CMK (cell line): Measurements from ENCODE around the gene KCNA3.
"Not testable (repeated sequence)": the region's sequence is repeated elsewhere in the genome, so short reads cannot be mapped to it uniquely, and the experiment has no call there.

Experiments
- DNase-seq: peaks from one replicate; pipeline ENCODE4 v3.0.0-alpha.2; 2010; ENCODE audit warnings: low read depth

Gene KCNA3

DNA sequence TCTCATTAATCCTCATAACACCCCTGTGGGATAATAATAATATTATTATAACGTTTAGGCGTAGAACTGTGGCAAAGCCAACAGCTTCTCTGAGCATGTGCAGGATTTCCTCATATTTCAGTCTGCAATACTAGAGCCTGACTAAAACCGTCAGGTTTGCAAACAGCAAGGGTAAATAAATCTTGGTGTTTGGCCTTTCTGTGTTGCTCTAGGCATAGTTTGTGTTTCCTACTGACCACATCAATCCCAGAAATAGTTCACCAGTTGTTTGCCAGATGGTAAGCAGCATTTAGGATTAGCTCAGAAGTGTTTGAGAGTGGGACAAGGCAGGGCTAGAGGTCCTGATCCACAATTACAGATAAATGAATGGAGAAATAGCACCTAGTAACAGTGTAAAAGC, 2.8 kb upstream of the KCNA3 start:
- DNase-seq = no peak

DNA sequence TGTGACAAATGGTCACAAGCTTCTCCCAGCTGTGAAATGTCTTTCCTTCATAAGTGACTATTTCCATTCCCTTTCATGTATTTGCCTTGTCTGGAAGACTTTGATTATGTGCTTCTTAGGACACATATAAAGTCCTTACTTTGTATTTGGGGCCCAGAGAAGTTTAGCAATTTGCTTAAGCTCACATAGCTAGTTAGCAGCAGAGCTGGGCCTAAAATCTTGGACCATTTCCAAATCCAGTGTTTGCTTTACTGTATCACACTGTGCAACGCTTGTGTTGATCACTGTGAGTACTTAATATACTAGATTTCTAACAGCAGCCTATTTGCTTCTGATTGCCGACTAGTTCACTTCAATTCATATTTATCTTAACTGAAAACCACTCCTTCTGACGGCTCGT, 2.2 kb upstream of the KCNA3 start:
- no peak for DNase-seq

DNA sequence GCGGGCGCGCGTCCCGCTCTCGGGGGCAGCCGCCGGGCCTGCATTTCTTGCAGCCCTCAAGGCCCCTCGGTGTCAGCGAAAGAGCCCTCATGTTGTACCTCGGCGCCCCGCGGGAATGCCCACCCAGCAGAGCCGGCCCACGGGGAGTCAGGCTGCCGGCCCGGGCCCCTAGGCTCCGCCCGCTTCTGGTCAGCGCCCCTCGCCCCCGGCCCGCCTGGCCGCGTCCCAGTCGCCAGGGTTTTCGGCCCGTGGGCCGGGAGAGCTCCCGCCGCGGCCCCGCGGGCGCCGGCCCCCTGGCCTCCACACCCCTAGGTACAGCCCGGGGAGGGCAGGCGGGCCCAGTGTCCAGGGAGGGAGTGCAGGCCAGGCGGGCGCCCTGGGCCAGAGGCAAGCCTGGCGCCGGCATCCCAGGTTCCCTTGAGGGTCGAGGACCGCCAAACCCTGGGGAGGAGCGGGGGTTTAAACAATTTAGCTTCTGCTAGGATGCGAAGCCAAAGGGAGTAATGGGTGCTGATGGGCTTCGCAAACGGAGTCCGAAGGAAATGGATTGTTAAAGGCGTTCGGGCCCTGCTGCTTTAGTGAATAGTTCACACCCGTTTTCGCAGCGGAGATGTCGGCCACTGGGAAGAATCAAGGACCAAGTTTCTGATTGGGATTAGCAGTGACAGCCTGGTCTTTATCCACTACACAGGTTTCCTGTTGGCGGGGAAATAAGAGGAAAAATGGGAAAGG, 486 bp upstream of the KCNA3 start:
- DNase-seq = no peak

DNA sequence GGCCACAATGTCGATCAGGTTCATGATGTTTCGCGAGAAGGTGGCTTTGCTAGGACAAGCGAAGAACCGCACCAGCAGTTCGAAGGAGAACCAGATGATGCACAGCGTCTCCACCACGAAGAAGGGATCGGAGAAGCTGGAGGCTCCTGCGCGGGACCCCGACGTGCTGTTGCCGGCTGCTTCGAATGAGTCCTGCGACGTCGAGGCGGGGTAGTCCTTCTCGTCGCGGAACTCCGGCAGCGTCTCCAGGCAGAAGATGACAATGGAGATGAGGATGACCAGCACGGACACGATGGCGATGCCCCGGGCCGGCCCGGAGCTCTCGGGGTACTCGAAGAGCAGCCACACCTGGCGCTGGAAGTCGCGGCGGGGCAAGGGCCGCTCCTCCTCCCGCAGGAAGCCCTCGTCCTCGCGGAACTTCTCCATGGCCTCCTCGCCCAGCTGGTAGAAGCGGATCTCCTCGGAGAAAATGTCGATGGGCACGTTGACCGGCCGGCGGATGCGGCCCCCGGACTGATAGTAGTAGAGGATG, 869 bp downstream of the KCNA3 start:
- no peak for DNase-seq

DNA sequence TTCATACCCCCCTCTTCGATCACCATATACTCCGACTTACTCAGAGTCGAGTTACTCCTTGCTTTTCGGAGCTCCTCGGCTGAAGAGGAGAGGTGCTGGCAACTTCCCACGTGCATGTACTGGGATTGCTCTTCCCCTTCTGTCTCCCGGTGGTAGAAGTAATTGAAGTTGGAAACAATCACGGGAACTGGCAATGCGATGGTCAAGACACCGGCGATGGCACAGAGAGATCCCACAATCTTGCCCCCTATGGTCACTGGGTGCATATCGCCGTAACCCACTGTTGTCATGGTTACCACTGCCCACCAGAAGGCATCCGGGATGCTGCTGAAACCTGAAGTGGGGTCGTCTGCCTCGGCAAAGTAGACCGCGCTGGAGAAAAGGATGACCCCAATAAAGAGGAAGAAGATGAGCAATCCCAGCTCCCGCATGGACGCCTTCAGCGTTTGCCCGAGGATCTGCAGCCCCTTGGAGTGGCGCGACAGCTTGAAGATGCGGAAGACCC, 1.5 kb downstream of the KCNA3 start:
- DNase-seq = no peak

DNA sequence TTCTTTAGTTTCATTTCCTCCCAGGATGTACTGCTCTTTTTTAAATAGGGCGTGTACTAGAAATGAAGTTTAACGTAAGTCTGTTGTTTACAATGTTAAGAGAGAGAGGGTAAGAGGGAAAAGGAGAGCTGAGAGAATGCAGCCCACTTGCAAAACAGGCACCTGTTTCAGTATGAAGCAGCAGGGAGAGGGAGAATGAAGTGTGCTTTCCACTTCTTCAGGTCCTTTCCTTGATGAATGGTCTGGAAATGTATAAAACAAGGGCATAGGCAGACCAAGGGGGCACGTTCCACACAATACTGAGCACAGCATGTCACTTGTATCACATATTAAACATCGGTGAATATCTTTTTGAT, 2.0 kb downstream of the KCNA3 start:
- DNase-seq = no peak

DNA sequence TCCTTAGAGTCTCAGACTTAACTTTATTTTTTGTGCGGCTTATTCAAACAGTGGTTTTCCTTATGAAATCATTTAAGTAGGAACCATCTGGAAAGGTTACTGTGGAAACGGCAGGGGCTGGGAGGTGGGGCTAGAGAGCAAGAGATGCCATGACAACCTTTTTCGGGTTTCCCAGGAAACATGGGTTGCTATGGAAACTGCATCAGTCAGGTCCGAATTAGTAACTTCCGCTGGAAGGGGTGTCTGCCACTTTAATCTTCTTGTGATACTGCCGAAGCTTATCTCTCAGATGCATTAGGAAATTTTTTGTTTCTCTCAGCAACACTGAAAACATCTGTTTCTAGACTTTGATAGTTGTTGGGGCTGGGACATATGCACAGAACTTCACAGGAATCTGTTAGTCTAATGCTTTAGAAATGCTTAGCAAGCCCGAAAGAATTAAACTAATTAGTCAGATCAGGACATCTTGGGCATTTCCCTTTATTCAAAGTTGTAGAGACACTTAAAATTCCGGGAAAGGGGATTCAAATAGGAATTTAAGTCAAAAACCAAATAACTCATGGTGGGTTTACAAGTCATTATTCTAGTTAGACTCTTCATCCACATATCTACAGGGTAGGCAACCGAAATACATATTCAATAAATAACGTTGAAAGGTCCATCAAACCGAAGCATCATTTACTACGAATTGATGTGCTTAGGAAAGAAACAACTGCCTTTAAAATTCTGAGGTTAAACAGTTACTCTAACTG, 2.6 kb downstream of the KCNA3 start:
- no peak for DNase-seq

DNA sequence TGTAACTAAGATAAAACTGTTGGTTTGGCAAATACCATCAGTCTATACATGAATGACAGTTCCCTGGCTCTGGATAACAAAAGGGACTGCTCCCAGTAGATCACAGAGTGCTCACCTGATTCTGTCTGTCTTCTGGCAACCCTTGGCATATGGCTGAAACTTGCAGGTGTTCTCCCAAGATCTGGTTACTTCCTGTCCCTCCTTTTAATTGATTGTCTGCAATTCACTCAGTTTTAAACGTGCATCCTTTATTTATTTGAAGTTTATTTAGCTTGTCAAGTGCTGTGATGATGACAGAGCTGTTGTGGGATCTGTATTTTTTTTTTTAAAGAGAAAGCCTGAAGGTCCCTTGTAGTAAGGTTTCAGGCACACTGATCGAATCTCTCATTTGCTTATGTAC, 3.4 kb downstream of the KCNA3 start:
- DNase-seq = no peak

DNA sequence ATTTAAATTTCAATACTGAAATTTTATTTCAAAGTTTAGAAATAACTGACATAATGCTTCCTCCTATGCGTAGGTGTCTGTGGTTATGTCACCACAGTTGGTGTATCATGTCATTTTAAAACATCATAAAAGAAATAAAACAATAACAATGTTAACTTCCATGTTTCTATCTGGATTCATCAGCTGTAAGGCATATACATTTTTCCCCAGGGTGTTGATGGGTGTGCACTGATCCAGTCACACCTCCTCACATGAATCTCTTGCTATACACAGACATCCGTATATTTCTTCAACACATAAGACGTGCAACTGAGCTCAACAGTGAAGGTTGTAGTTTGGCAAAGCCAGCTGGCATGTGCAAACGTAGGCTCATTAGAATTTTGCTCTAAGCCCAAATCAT, 6.2 kb downstream of the KCNA3 start:
- DNase-seq = no peak

DNA sequence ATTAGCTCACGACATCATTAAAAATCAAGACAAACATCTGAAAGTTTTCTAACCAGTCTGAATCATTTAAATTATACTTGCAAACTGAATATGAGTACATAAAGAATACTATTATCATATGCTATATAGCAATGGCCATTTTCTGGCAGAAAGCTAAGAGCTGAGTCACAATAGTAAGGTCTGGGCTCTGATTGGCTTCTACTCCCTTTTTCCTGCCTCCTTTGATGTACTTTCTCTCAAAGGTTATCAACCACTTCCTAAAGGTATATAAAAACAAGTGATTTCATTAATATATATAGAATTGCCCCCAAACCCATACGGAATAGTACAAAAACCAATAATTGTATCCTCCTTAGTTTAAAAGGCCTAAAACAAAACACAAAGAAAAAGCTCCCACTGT, 7.0 kb downstream of the KCNA3 start:
- DNase-seq = no peak

DNA sequence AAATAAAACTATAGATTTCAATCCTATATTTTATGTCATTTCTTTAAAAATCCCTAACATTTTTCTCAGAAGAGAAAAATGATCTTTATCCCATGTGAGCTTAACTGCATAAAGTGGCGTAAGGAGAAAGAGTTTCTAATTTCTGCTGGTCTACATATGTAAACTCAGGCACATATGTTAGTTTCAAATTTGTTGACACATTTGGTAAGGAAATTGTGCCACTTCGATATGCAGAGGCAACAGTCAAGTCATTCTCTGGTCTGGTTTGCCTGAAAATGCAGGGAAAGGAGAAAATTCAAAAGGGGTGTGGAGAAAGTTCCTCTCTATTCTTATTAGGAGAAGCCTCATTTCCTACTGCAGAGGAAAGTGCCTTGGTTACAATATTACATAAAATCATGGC, 11.5 kb downstream of the KCNA3 start:
- no peak for DNase-seq

DNA sequence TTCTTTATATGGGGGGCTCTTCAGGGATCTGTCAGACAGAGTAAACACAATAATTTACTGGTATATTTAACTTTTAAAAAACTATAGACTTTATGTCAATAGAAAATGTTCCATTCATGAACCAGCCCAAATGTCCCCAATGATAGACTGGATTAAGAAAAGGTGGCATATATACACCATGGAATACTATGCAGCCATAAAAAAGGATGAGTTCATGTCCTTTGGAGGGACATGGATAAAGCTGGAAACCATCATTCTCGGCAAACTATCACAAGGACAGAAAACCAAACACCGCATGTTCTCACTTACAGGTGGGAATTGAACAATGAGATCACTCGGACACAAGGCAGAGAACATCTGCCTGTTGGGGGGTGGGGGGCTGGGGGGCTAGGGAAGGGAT, 15.2 kb downstream of the KCNA3 start:
- DNase-seq = not testable (repeated sequence)

DNA sequence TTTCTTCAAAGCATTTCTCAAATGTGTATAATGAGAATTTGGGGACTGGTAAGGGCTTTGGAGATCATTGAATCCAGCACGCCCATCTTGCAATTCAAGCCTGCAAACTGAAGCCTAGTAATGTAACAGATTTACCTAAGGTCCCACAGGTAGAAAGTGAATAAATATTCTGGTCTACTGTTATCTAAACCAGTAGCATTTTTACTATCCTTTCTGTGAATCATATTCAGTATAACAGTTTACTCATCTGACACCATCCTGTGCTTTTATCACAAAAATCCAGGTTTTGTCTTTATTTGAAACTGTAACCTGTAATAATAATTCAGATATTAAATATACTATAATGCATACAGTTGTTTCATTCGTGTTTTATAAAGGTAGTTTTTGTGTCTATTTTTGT, 17.4 kb downstream of the KCNA3 start:
- DNase-seq = no peak

DNA sequence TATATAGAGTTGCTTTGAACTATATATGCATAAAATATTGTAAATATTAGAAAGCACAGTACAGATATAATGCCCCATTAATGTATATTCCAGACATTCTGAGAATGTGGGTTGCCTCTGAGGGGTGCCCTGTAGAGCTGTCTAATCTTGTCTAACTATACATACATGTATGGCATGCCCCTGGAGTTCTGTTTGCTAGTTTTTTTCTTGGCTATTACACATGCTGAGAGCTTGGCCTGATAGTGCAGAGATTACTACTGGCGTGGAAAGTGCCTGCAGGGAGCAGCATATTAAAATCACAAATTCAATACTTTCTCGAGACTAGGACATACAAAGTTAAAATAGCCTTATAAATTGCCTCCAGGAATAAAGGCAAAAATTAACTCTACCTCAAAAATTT, 24.1 kb downstream of the KCNA3 start:
- no peak for DNase-seq

DNA sequence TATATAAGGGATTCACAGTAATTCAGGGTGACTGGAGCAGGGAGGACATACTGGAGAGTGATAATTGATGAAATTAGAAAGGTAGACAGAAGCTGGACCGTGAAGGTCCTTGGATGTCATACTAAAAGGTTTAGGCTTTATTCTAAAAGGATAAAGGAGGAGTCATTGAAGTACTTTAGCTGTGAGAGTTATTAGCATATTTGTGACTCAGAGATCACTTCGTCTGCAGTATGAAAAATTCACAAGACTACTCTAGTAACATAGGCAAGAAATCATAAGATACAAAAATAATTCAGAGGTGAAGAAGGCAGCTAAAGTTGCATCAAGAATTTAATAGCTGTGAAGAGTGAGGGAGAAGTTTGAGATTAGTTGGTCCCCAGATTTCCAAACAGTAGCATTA, 26.3 kb downstream of the KCNA3 start:
- no peak for DNase-seq

DNA sequence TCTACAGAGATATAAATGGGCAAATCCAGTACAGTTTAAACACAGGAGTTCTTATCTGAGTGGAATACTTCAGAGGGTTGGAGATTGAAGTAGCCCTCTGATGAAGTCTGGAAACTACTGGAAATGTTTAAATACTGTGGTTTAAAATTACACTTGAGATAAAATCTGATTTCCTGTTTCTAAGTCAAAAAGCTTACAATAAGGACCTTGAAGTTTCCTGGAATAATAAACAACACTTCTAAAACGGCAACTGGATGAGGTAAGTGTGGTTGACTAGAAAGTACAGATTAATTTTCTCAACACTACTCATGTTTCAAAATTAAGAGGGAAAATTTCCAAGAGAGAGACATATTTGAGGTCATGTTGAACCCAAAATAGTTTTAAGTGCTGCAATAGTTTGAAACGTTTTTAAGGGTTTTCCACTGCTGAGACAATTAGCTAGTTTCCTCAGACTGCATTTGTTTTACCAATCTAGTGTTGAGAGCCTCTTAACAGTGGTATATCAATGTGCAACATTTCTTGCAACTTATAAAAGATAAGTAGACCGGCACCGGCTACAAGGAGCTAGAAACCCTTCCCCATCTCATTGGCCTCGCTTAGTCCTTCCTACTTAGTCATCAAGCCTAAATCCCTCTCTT, 27.4 kb downstream of the KCNA3 start:
- no peak for DNase-seq

DNA sequence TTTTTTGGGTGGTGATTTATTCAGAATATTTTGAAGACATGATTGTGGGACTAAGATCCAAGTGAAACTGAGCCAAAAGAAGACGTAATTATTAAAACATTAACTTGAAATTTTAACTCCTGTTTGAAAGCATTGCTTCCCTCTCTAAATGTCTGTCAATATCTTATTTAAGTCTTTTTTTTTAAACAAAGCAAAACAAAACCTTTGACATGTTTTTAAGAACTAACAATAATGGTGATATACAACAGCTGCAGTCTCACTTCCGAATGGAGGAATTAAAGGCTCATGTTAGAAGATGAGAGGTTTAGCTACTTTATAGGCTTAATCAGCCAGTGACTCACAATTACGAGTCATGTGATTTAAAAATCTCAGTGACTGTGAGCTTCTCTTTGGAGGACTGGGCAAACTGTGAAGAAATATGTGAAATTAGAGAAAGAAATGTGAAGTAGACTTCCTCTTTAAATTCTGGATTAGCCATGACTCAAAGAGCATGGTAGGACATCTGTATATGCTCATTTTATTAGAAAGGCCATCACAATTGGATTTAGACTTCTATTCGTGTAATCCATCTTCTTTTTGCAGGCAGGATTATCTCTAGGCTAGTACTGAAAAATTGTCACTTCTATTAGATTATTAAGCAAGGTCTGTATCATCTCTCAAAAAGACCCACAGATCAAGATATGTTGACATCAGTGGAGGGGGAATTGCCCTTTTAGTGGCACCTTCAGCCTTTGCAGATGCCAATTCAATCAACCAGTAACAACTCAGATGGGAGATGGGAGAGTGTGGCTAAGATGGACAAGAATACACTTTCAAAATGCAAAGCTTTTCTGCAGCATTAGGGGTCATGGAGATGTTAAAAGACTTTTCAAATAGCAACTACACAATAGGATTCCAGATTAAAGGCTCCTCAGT, 28.7 kb downstream of the KCNA3 start:
- DNase-seq = no peak

DNA sequence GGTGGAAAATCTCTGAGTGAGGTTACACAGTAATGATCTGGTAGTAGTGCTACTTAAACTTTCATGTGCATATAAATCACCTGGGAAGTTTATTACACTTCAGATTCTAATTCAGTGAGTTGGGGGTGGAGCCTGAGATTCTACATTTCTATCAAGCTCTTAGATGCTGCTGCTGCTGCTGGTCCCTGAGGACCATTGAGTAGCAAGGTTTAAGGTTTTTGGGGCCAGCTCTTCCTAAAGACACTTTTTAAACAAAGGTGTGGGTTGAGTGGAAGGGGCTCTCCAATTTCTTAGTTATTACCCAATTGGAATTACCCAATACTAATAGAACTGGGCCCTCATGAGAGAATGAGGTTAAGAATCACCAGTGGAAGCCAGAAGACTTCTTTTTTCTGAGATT, 29.5 kb downstream of the KCNA3 start:
- DNase-seq = no peak

DNA sequence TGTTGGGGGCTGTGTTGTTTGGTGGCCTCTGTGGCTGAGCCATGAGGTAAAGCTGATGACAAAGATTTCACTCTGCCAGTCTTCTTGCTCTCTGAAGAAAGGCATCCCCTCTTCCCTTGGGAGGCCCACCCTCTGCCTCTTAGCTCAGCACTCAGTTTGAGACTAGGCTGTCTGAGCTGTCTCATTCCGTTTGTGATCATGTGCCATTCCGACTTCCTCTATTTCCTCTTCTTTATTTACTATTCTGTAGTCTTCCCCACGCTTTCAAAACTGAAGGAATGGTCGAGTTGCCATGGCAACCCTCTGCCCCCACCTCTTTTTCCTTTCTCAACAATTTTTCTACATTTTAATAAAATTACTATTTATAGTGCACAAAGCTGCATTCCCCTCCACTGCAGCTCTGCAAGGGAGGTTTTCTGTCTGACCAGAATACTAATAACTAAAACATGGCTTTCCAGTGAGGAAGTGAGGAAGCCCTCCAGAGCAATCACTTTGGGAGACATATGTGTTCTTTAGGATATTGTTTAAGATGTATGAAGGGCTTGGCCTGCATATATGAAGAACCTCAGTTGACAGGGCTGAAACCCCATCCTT, 30.8 kb downstream of the KCNA3 start:
- no peak for DNase-seq

DNA sequence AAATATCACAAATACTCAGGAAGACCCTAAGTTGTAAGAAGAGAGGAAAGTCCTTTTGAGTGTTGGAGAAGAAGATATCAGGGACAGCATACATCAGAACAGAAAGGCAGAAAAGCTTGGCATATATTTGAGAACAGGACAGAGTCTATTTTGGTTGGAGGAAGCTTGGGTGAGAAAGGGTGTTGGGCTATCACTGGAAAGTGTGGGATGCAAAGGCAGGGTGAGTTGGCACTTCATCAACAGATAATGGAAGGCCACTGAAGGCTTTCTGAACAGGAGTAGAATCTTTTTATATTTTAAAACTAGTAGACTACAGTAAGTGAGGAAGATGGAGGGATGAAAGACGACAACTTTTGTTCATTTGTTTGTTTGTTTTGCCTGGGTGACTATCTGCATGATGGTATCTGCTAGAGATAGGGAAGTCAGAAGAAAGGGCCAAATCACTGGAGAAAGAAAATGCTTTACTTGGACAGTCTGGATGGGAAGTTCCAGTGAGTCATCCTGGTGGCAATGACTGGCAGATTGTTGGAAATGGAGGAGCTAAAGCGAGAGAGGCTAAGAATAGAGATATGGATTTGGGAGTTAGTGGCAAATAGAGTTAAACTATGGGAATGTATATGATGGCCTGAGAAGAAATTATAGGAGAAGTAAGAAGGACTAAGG, 34.9 kb downstream of the KCNA3 start:
- DNase-seq = no peak

DNA sequence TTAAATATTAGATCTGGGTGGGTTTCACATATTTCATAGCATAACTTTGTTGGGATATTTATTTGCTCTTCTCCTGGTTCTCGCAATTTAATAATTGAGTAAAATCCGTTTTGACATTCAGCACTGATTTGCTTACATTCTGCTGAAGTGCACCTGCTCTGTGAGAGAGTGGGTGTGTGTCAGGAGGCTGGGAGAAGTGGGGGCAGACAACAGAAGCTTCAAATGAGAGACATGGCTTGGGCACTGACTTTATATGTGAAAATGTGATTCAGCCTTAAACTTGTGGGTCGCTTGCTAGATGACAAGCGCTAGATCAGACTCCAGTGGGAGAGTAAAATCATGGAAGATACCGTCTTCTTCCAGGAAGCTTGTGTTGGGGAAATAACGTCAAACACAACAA, 36.2 kb downstream of the KCNA3 start:
- DNase-seq = no peak
